HepG2 (cell line): ENCODE data around the gene PPP4R3A. TPM values are rescaled to one million over a fixed set of nuclear protein-coding genes. Genes with fewer than 3 reads are reported as not detected.

Source experiments
- ATAC-seq: fragments of 200-7000 bp; cut with Tn5 transposase; 3 replicates; pipeline ENCODE4 v1.9.1; 2020; ENCODE audit warnings: mild to moderate bottlenecking, moderate library complexity
- BruUV-seq: library from RNA; stranded (reverse); fragments of 400-500 nt; replicated peaks from 2 replicates; lab custom pipeline; 2021; lab: Mats Ljungman, UMichigan
- CTCF ChIA-PET: fragments of 300-600 bp; formaldehyde crosslinking; extraction: SDS; loops from one replicate; lab custom pipeline; 2021; ENCODE audit warnings: low total read pairs, inconsistent platforms, low intra/inter-chr PET ratio; lab: Yijun Ruan, JAX
- POLR2A ChIA-PET: fragments of 350-600 bp; sonication (Branson Sonifier 250); formaldehyde crosslinking; loops from one replicate; lab custom pipeline; 2020; ENCODE audit warnings: antibody characterized with exemption, inconsistent platforms; lab: Yijun Ruan, JAX
- DNase-seq: peaks from one replicate; pipeline ENCODE4 v3.0.0-alpha.2; 2015; ENCODE audit warnings: low spot score
- FAIRE-seq: peaks from 3 replicates; lab custom pipeline; 2011; peaks lifted over from hg19 to GRCh38; lab: Jason Lieb, UNC
- H2AFZ ChIP-seq: one replicate; pipeline ENCODE4 v1.6.1; 2011; ENCODE audit warnings: low read length, inconsistent platforms
- H3K27ac ChIP-seq: fragments of 300-600 bp; 3 replicates; pipeline ENCODE4 v1.8.0; 2011; ENCODE audit warnings: mixed run types, mild to moderate bottlenecking, mixed read lengths, low read length, inconsistent platforms; ENCODE audit not compliant: insufficient read depth; ENCODE audit errors: extremely low read length
- H3K27me3 ChIP-seq, 2 experiments: fragments of 200-600 bp in 1 of 2; 2 replicates in 1 of 2; 3 replicates in 1 of 2; pipeline versions ENCODE4 v1.6.0 to v1.8.0; 2011; ENCODE audit warnings: low read length in 2 of 2, mild to moderate bottlenecking in 2 of 2, moderate library complexity in 2 of 2, inconsistent platforms in 1 of 2; ENCODE audit not compliant: insufficient read depth in 2 of 2, control insufficient read depth in 1 of 2
- H3K36me3 ChIP-seq, 2 experiments: fragments of 200-600 bp in 1 of 2; replicated peaks in 1 of 2; 2 replicates in 1 of 2; 3 replicates in 1 of 2; pipeline versions ENCODE4 v1.5.1 to v1.8.0; 2011; ENCODE audit warnings: low read length in 2 of 2, inconsistent platforms in 1 of 2; ENCODE audit not compliant: insufficient read depth in 2 of 2, control insufficient read depth in 1 of 2
- H3K4me1 ChIP-seq: 2 replicates; pipeline ENCODE4 v1.5.1; 2012; ENCODE audit warnings: low read length, inconsistent platforms; ENCODE audit not compliant: insufficient read depth
- H3K4me2 ChIP-seq: 2 replicates; pipeline ENCODE4 v1.6.0; 2011; ENCODE audit warnings: low read depth, low read length, inconsistent platforms
- H3K4me3 ChIP-seq, 3 experiments: fragments of 200-600 bp in 1 of 3; sonication (generic), shearing (Covaris generic) in 1 of 3; replicated peaks in 1 of 3; 2 replicates each; pipeline ENCODE4 v1.5.1; 2011 to 2016; ENCODE audit warnings: low read length in 3 of 3, inconsistent platforms in 2 of 3, low read depth in 2 of 3, mild to moderate bottlenecking in 2 of 3, control low read depth in 1 of 3, mixed read lengths in 1 of 3; ENCODE audit not compliant: insufficient read depth in 1 of 3
- H3K79me2 ChIP-seq: one replicate; pipeline ENCODE4 v1.6.1; 2011; ENCODE audit warnings: low read length, inconsistent platforms; ENCODE audit not compliant: insufficient read depth
- H3K9ac ChIP-seq: 2 replicates; pipeline ENCODE4 v1.6.0; 2011; ENCODE audit warnings: mild to moderate bottlenecking, low read depth, low read length, inconsistent platforms; ENCODE audit not compliant: insufficient read depth
- H3K9me3 ChIP-seq: 2 replicates; pipeline ENCODE4 v1.5.1; 2012; ENCODE audit warnings: mild to moderate bottlenecking, low read length
- H4K20me1 ChIP-seq: 2 replicates; pipeline ENCODE4 v1.6.0; 2011; ENCODE audit warnings: inconsistent platforms, mild to moderate bottlenecking, low read length, moderate library complexity; ENCODE audit not compliant: insufficient read depth
- BHLHE40 ChIP-seq: IDR thresholded peaks from 2 replicates; pipeline ENCODE4 v1.6.1; 2011; ENCODE audit warnings: low read length, improper control_type of control experiment
- CEBPB ChIP-seq: IDR thresholded peaks from 2 replicates; pipeline ENCODE4 v1.6.1; 2011; ENCODE audit warnings: low read depth, low read length, improper control_type of control experiment, borderline replicate concordance
- CEBPG ChIP-seq: IDR thresholded peaks from 2 replicates; pipeline ENCODE4 v1.6.1; 2016
- CENPX ChIP-seq: sonication (generic); formaldehyde crosslinking; IDR thresholded peaks from 2 replicates; pipeline ENCODE4 v1.9.0; 2021; ENCODE audit warnings: mild to moderate bottlenecking, missing genetic modification reagents, moderate library complexity
- CHD4 ChIP-seq: fragments of 200-600 bp; sonication (generic); IDR thresholded peaks from 2 replicates; pipeline ENCODE4 v1.7.0; 2017; ENCODE audit warnings: mild to moderate bottlenecking, low read length, borderline replicate concordance
- FOXJ3 ChIP-seq: sonication (generic); formaldehyde crosslinking; IDR thresholded peaks from 2 replicates; pipeline ENCODE4 v1.4.0; 2020; ENCODE audit warnings: missing genetic modification reagents, mild to moderate bottlenecking, borderline replicate concordance
- ZKSCAN1 ChIP-seq: fragments of 150-350 bp; IDR thresholded peaks from 2 replicates; pipeline ENCODE4 v1.6.1; 2014; ENCODE audit warnings: low read length
- ZNF121 ChIP-seq: sonication (generic); formaldehyde crosslinking; IDR thresholded peaks from 2 replicates; pipeline ENCODE4 v1.5.0; 2020; ENCODE audit warnings: mild to moderate bottlenecking, missing genetic modification reagents
- ZNF362 ChIP-seq: sonication (generic); formaldehyde crosslinking; IDR thresholded peaks from 2 replicates; pipeline ENCODE4 v1.4.0; 2020; ENCODE audit warnings: missing genetic modification reagents, mild to moderate bottlenecking, borderline replicate concordance
- ZNF780A ChIP-seq: sonication (generic); formaldehyde crosslinking; IDR thresholded peaks from 2 replicates; pipeline ENCODE4 v1.8.0; 2022; ENCODE audit warnings: mild to moderate bottlenecking, missing genetic modification reagents, moderate library complexity
- ZNF816 ChIP-seq: sonication (generic); formaldehyde crosslinking; IDR thresholded peaks from 2 replicates; pipeline ENCODE4 v1.8.0; 2022; ENCODE audit warnings: missing genetic modification reagents, mild to moderate bottlenecking, borderline replicate concordance
- WGBS: methylation state at CpG from one replicate; pipeline ENCODE4 v1.1.6; 2017; ENCODE audit warnings: low lambda C conversion rate; 5-methylcytosine and 5-hydroxymethylcytosine counted together
- in situ Hi-C: cut with HindIII; loops from 2 replicates; pipeline ENCODE4 v1.10.0; 2017; ENCODE audit warnings: low pct_unique_long_range_greater_than_20kb; ENCODE audit not compliant: extremely low pct_ligation_motif_present
- intact Hi-C: fragments of 100-400 bp; cut with micrococcal nuclease; formaldehyde crosslinking; loops from one replicate; pipeline ENCODE4 v1.10.0; 2022; ENCODE audit not compliant: unreplicated experiment
- polyA plus RNA-seq, 8 experiments: library from polyadenylated mRNA; depleted of rRNA in 3 of 8; stranded (reverse) in 7 of 8; unstranded in 1 of 8; fragments of >200 nt; fragmentation: Illumina TruSeq in 4 of 8; extraction: Trizol in 4 of 8; gene quantifications; 2 replicates each; pipeline versions ENCODE4 v1.2.1 to v1.2.3, GENCODE V29; 2011 to 2016; ENCODE audit warnings: low read depth in 4 of 8, missing spikeins in 1 of 8, mixed read lengths in 1 of 8; ENCODE audit not compliant: insufficient read depth in 1 of 8
- total RNA-seq, 5 experiments: library from RNA; depleted of rRNA; stranded (reverse); fragments of >200 nt; fragmentation: Illumina TruSeq; extraction: Trizol; gene quantifications; 2 replicates each; pipeline ENCODE4 v1.2.3, GENCODE V29; 2016; ENCODE audit warnings: low read depth in 1 of 5

The PPP4R3A gene
- total and polyA plus RNA-seq, 2 of the 13 experiments (the other 11 are each of a cell fraction or from before 2014, with no cell fraction given), result 22.5 to 57.4 TPM

GRCh38 chr14:91506226-91506625 is 3.9 kb downstream of the PPP4R3A start:
- TF ChIP-seq ZNF780A (CRISPR knock-in tag) (0 out of 2 replicates have a peak, but pooled peaks have one; percentile 38), ZKSCAN1 (peak; percentile 90), FOXJ3 (CRISPR knock-in tag) (no peak)
- intact Hi-C loops, result no loop called here
- H3K4me1 ChIP-seq, result peaks cover 54% of the 10 kb centered on the region
- peak overlapping the region; percentile 19 for H3K4me2 ChIP-seq
- ChIA-PET POLR2A (no interaction called here), CTCF (no interaction called here)
- no peak for FAIRE-seq
- no peak overlapping the region for H2AFZ ChIP-seq
- H4K20me1 ChIP-seq, result peaks cover 67% of the 10 kb centered on the region
- 98% methylated on average over 4 of the region's 4 CpGs for WGBS
- H3K27me3 ChIP-seq, result no peaks in the 10 kb centered on the region; a peak in 2 of 5 replicates
- H3K27ac ChIP-seq, result no peak overlapping the region
- peaks cover 81% of the 10 kb centered on the region for H3K79me2 ChIP-seq
- H3K4me3 ChIP-seq, result no peak overlapping the region
- peaks cover 2 to 31% of the 10 kb centered on the region in 2 experiments; a peak in 4 of 5 replicates for H3K36me3 ChIP-seq
- H3K9ac ChIP-seq, result no peak overlapping the region
- DNase-seq, result no peak
- H3K9me3 ChIP-seq, result no peaks in the 10 kb centered on the region
- in situ Hi-C loops, result no loop called here
- no peak for ATAC-seq
- BruUV-seq, result no TSS peak

- peaks cover 6 to 40% of the 10 kb centered on the region in 2 experiments; a peak in 4 of 5 replicates for H3K36me3 ChIP-seq
- POLR2A ChIA-PET, result no interaction called here
- H3K79me2 ChIP-seq, result peaks cover 90% of the 10 kb centered on the region
- CTCF ChIA-PET, result no interaction called here
- DNase-seq (no peak), FAIRE-seq (no peak), ATAC-seq (peak; percentile 34)
- H2AFZ ChIP-seq, result no peak overlapping the region
- intact Hi-C loops, result no loop called here
- H4K20me1 ChIP-seq, result peaks cover 73% of the 10 kb centered on the region
- no peaks in the 10 kb centered on the region; a peak in 1 of 5 replicates for H3K27me3 ChIP-seq
- in situ Hi-C loops, result no loop called here
- H3K4me2 ChIP-seq, result peak overlapping the region; percentile 27; the same call in 1 of the 2 replicates
- peak overlapping the region; percentile 23 for H3K27ac ChIP-seq
- TF ChIP-seq ZNF816 (no peak), CHD4 (no peak), BHLHE40 (no peak), CEBPB (peak; percentile 43; the same call in 1 of the 2 replicates), CEBPG (CRISPR knock-in tag) (peak; percentile 6; the same call in 1 of the 2 replicates), ZNF362 (peak; percentile 72), ZNF121 (CRISPR knock-in tag) (peak; percentile 91), CENPX (CRISPR knock-in tag) (no peak)
- TF ChIP-seq, all 625 proteins: peak for 4
- BruUV-seq, result no TSS peak
- H3K9me3 ChIP-seq, result no peaks in the 10 kb centered on the region
- no peak overlapping the region for H3K4me3 ChIP-seq
- WGBS, result 82% methylated on average over 4 of the region's 4 CpGs
- no peak overlapping the region for H3K9ac ChIP-seq
- H3K4me1 ChIP-seq, result peaks cover 53% of the 10 kb centered on the region
These were observed 7.1 kb downstream of the PPP4R3A start for GRCh38 chr14:91503000-91503504.
